CD14-positive monocyte (primary cell): Measurements from ENCODE around the gene ERC1. TPM values are rescaled to one million over a fixed set of nuclear protein-coding genes. Genes with fewer than 3 reads are reported as not detected.

Experiments used
- DNase-seq, 3 donors: peaks; one replicate each; pipeline ENCODE4 v3.0.0-alpha.2; 2011 to 2022
- H2AFZ ChIP-seq: 2 replicates; pipeline ENCODE4 v1.6.0; 2012; ENCODE audit warnings: mild to moderate bottlenecking, low read depth, low read length, inconsistent platforms; ENCODE audit not compliant: insufficient read depth, poor library complexity, severe bottlenecking
- H3K27ac ChIP-seq, 2 donors: 1 replicate in 1 of 2; 2 replicates in 1 of 2; pipeline ENCODE4 v1.5.1; 2012 to 2013; ENCODE audit warnings: low read length in 2 of 2, control low read depth in 1 of 2, inconsistent platforms in 1 of 2, low read depth in 1 of 2, mild to moderate bottlenecking in 1 of 2
- H3K27me3 ChIP-seq, 2 donors: one replicate each; pipeline versions ENCODE4 v1.6.0 to v1.6.1; 2011 to 2013; ENCODE audit warnings: low read length in 2 of 2; ENCODE audit not compliant: control insufficient read depth in 2 of 2, insufficient read depth in 2 of 2
- H3K36me3 ChIP-seq, 2 donors: replicated peaks in 1 of 2; 1 replicate in 1 of 2; 2 replicates in 1 of 2; pipeline versions ENCODE4 v1.5.1 to v1.6.1; 2012 to 2013; ENCODE audit warnings: low read length in 2 of 2, control low read depth in 1 of 2, inconsistent platforms in 1 of 2, mild to moderate bottlenecking in 1 of 2; ENCODE audit not compliant: insufficient read depth in 2 of 2, control insufficient read depth in 1 of 2
- H3K4me1 ChIP-seq, 2 donors: 1 replicate in 1 of 2; 2 replicates in 1 of 2; pipeline versions ENCODE4 v1.5.1 to v1.6.1; 2012 to 2013; ENCODE audit warnings: low read length in 2 of 2, control low read depth in 1 of 2, inconsistent platforms in 1 of 2, mild to moderate bottlenecking in 1 of 2, moderate library complexity in 1 of 2; ENCODE audit not compliant: insufficient read depth in 2 of 2, control insufficient read depth in 1 of 2
- H3K4me2 ChIP-seq: replicated peaks from 2 replicates; pipeline ENCODE3; 2012; ENCODE audit warnings: low read length, moderate library complexity, mild to moderate bottlenecking; ENCODE audit not compliant: poor library complexity, severe bottlenecking; ENCODE audit errors: extremely low read depth
- H3K4me3 ChIP-seq, 3 experiments: fragments of 200-600 bp in 1 of 3; sonication (generic) in 1 of 3; replicated peaks in 1 of 3; 1 replicate in 2 of 3; 2 replicates in 1 of 3; pipeline ENCODE4 v1.5.1; 2011 to 2013; ENCODE audit warnings: low read length in 3 of 3, mild to moderate bottlenecking in 3 of 3, control low read depth in 2 of 3, low read depth in 2 of 3, inconsistent platforms in 1 of 3, moderate library complexity in 1 of 3
- H3K79me2 ChIP-seq: 2 replicates; pipeline ENCODE4 v1.6.0; 2012; ENCODE audit warnings: mild to moderate bottlenecking, control low read depth, inconsistent platforms, low read length, moderate library complexity; ENCODE audit not compliant: insufficient read depth
- H3K9ac ChIP-seq: 2 replicates; pipeline ENCODE4 v1.6.0; 2017; ENCODE audit warnings: low read length, mild to moderate bottlenecking; ENCODE audit not compliant: insufficient read depth, poor library complexity, severe bottlenecking
- H3K9me3 ChIP-seq, 2 donors: replicated peaks in 1 of 2; 1 replicate in 1 of 2; 2 replicates in 1 of 2; pipeline versions ENCODE4 v1.5.1 to v1.6.1; 2012 to 2013; ENCODE audit warnings: low read length in 2 of 2, control low read depth in 1 of 2; ENCODE audit not compliant: control insufficient read depth in 1 of 2, insufficient read depth in 1 of 2
- H4K20me1 ChIP-seq: 2 replicates; pipeline ENCODE4 v1.6.0; 2012; ENCODE audit warnings: mild to moderate bottlenecking, low read length, control low read depth, moderate library complexity; ENCODE audit not compliant: insufficient read depth
- H3K27ac Mint-ChIP-seq, 7 donors: one replicate each; pipeline ENCODE4 v1.8.0; 2020; ENCODE audit warnings: mild to moderate bottlenecking in 7 of 7, mixed read lengths in 7 of 7, moderate library complexity in 6 of 7, inconsistent platforms in 2 of 7
- H3K27me3 Mint-ChIP-seq, 3 donors: one replicate each; pipeline ENCODE4 v1.8.0; 2021 to 2022; ENCODE audit warnings: low read depth in 3 of 3, mild to moderate bottlenecking in 3 of 3, mixed read lengths in 3 of 3, moderate library complexity in 3 of 3, inconsistent platforms in 1 of 3
- H3K36me3 Mint-ChIP-seq, 2 donors: one replicate each; pipeline ENCODE4 v1.8.0; 2020; ENCODE audit warnings: mixed read lengths in 2 of 2, inconsistent platforms in 1 of 2, mild to moderate bottlenecking in 1 of 2
- H3K4me1 Mint-ChIP-seq: one replicate; pipeline ENCODE4 v1.8.0; 2020; ENCODE audit warnings: mild to moderate bottlenecking, mixed read lengths
- H3K4me3 Mint-ChIP-seq, 2 donors: one replicate each; pipeline ENCODE4 v1.8.0; 2020; ENCODE audit warnings: mild to moderate bottlenecking in 2 of 2, mixed read lengths in 2 of 2, moderate library complexity in 1 of 2
- H3K9me3 Mint-ChIP-seq, 7 donors: one replicate each; pipeline ENCODE4 v1.8.0; 2020 to 2022; ENCODE audit warnings: mixed read lengths in 7 of 7, mild to moderate bottlenecking in 6 of 7, moderate library complexity in 6 of 7, inconsistent platforms in 2 of 7
- CTCF ChIP-seq: fragments of 200-600 bp; IDR thresholded peaks from one replicate; pipeline ENCODE4 v1.8.0; 2022; ENCODE audit warnings: antibody characterized with exemption, mild to moderate bottlenecking
- WGBS: methylation state at CpG from one replicate; pipeline ENCODE4 v1.1.5; 2013; ENCODE audit warnings: missing lambda C conversion rate; ENCODE audit not compliant: insufficient coverage; 5-methylcytosine and 5-hydroxymethylcytosine counted together
- intact Hi-C, 2 donors: fragments of 100-400 bp; cut with micrococcal nuclease; formaldehyde crosslinking; loops; one replicate each; pipeline versions ENCODE4 v1.15.0 to v1.15.1; 2023
- polyA plus RNA-seq, 3 donors: library from polyadenylated mRNA; depleted of rRNA in 1 of 3; unstranded in 2 of 3; stranded (reverse) in 1 of 3; fragments of 300-500 nt in 2 of 3; fragments of >200 nt in 1 of 3; fragmentation: Illumina TruSeq in 2 of 3; gene quantifications; 1 replicate in 2 of 3; 2 replicates in 1 of 3; pipeline ENCODE4 v1.2.3, GENCODE V29; 2012 to 2021

ERC1 gene
- polyA plus RNA-seq, 3 donors, result 4.0 to 14.3 (median 5.1) TPM

DNA sequence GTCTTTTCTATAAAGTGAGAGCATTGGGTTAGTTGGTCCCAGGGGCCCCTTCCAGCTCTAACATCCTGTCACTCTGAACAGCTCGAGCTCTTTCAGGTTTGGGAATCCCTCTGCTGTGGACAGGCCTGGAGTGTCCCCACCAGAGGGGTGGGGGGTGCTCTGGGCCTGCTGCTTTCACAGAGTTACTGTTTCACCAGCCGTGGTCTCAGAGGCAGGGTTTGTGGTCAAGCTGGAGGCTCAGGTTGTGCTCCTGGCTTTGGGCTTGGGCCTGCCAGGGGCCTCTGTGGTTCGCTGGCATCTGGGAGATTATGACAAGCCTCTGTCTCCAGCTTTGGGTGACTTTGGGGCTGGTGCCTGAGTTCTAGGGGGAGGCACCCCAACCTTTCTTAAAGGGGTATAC is 543.7 kb downstream of the ERC1 start:
- Histone ChIP-seq H3K79me2 (no peaks in the 10 kb centered on the region), H2AFZ (no peak overlapping the region), H3K4me3 (no peak overlapping the region), H3K27ac (no peak overlapping the region), H3K36me3 (no peaks in the 10 kb centered on the region), H3K4me1 (peaks cover 10 to 24% of the 10 kb centered on the region in 2 donors), H3K27me3 (peaks cover 52 to 87% of the 10 kb centered on the region in 2 donors), H4K20me1 (no peaks in the 10 kb centered on the region), H3K9ac (no peak overlapping the region), H3K9me3 (peaks cover 0 to 21% of the 10 kb centered on the region in 2 donors), H3K4me2 (no peak overlapping the region)
- H3K27me3 Mint-ChIP-seq, result peaks cover 74 to 88% (median 75%) of the 10 kb centered on the region in 3 donors
- no peak overlapping the region for H3K27ac Mint-ChIP-seq
- intact Hi-C loops, result no loop called here
- TF ChIP-seq CTCF, result no peak
- H3K9me3 Mint-ChIP-seq, result peaks cover 0 to 17% (median 10%) of the 10 kb centered on the region in 7 donors
- no peak for DNase-seq
- H3K4me3 Mint-ChIP-seq, result peak overlapping the region in 1 of 2 donors; percentile 60
- WGBS, result 20% methylated on average over 1 of the region's 3 CpGs
- H3K4me1 Mint-ChIP-seq, result peaks cover 27% of the 10 kb centered on the region
- H3K36me3 Mint-ChIP-seq, result peaks cover 0 to 7% of the 10 kb centered on the region in 2 donors

DNA sequence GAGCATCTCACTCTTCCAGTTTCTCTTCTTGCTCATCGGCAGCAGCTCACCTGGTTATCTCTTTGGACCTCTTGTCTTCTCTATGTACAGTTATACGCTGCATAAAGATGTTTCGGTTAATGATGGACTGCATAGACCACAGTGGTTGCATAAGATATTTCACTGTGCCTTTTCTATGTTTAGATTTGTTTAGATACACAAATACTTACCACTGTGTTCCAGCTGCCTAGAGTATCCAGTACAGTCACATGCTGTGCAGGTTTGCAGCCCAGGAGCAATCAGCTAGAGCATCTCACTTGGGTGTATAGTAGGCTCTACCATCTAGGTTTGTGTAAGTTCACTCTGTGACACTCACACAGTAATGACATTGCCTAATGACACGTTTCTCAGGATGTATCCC is 545.8 kb downstream of the ERC1 start:
- Mint-ChIP-seq H3K4me3 (peak overlapping the region in 1 of 2 donors; percentile 60), H3K27ac (no peak overlapping the region), H3K4me1 (peaks cover 27% of the 10 kb centered on the region), H3K36me3 (peaks cover 0 to 4% of the 10 kb centered on the region in 2 donors), H3K27me3 (peaks cover 71 to 85% (median 73%) of the 10 kb centered on the region in 3 donors), H3K9me3 (peaks cover 0 to 9% (median 4%) of the 10 kb centered on the region in 7 donors)
- 71% methylated on average over 2 of the region's 4 CpGs for WGBS
- Histone ChIP-seq H3K27ac (no peak overlapping the region), H3K9ac (no peak overlapping the region), H3K36me3 (no peaks in the 10 kb centered on the region), H3K79me2 (no peaks in the 10 kb centered on the region), H4K20me1 (no peaks in the 10 kb centered on the region), H3K27me3 (peaks cover 50 to 89% of the 10 kb centered on the region in 2 donors), H3K9me3 (peaks cover 0 to 14% of the 10 kb centered on the region in 2 donors), H3K4me3 (no peak overlapping the region), H3K4me2 (no peak overlapping the region), H3K4me1 (peaks cover 16 to 18% of the 10 kb centered on the region in 2 donors), H2AFZ (no peak overlapping the region)
- intact Hi-C loops, result no loop called here
- no peak for TF ChIP-seq CTCF
- DNase-seq, result no peak
